Neuronal stem cell (in vitro differentiated cells): Measurements from ENCODE around the gene FAM193B.

ENCODE experiments used
- DNase-seq: peaks from one replicate; pipeline ENCODE4 v3.0.0-alpha.2; 2013; ENCODE audit warnings: low spot score
- H2AFZ ChIP-seq: one replicate; pipeline ENCODE4 v1.6.1; 2013; ENCODE audit warnings: mild to moderate bottlenecking, low read length, inconsistent platforms
- H2AK5ac ChIP-seq: 2 replicates; pipeline ENCODE4 v1.6.1; 2013; ENCODE audit warnings: low read depth, mild to moderate bottlenecking, inconsistent platforms, low read length, moderate library complexity, mixed read lengths
- H2BK120ac ChIP-seq: 2 replicates; pipeline ENCODE4 v1.6.1; 2013; ENCODE audit warnings: low read depth, mild to moderate bottlenecking, inconsistent platforms, low read length, moderate library complexity, mixed read lengths
- H2BK12ac ChIP-seq: one replicate; pipeline ENCODE4 v1.6.1; 2013; ENCODE audit warnings: low read length, inconsistent platforms
- H2BK15ac ChIP-seq: 2 replicates; pipeline ENCODE4 v1.6.1; 2013; ENCODE audit warnings: mild to moderate bottlenecking, low read length, inconsistent platforms, mixed read lengths
- H2BK5ac ChIP-seq: one replicate; pipeline ENCODE4 v1.6.1; 2013; ENCODE audit warnings: inconsistent platforms, mild to moderate bottlenecking, low read length, moderate library complexity
- H3K14ac ChIP-seq: one replicate; pipeline ENCODE4 v1.6.1; 2013; ENCODE audit warnings: low read length, inconsistent platforms
- H3K18ac ChIP-seq: 2 replicates; pipeline ENCODE4 v1.6.1; 2013; ENCODE audit warnings: low read length, inconsistent platforms
- H3K23ac ChIP-seq: 2 replicates; pipeline ENCODE4 v1.6.1; 2013; ENCODE audit warnings: low read depth, mild to moderate bottlenecking, mixed read lengths, low read length, inconsistent platforms; ENCODE audit not compliant: poor library complexity
- H3K27ac ChIP-seq: replicated peaks from 3 replicates; pipeline ENCODE4 v1.5.1; 2013; ENCODE audit warnings: low read length, inconsistent platforms
- H3K27me3 ChIP-seq, 3 experiments: 2 replicates each; pipeline ENCODE4 v1.6.1; 2013; ENCODE audit warnings: low read length in 3 of 3, mild to moderate bottlenecking in 2 of 3, inconsistent platforms in 1 of 3, low read depth in 1 of 3, mixed read lengths in 1 of 3, moderate library complexity in 1 of 3; ENCODE audit not compliant: control insufficient read depth in 3 of 3, insufficient read depth in 3 of 3
- H3K36me3 ChIP-seq, 2 donors: replicated peaks in 1 of 2; 2 replicates each; pipeline ENCODE4 v1.6.1; 2013; ENCODE audit warnings: low read length in 2 of 2; ENCODE audit not compliant: control insufficient read depth in 2 of 2, insufficient read depth in 2 of 2
- H3K4ac ChIP-seq: 2 replicates; pipeline ENCODE4 v1.6.1; 2013; ENCODE audit warnings: inconsistent platforms, mild to moderate bottlenecking, low read length, moderate library complexity
- H3K4me1 ChIP-seq, 2 donors: 1 replicate in 1 of 2; 2 replicates in 1 of 2; pipeline ENCODE4 v1.6.1; 2013; ENCODE audit warnings: low read length in 2 of 2, low read depth in 1 of 2; ENCODE audit not compliant: control insufficient read depth in 2 of 2, insufficient read depth in 1 of 2
- H3K4me2 ChIP-seq: one replicate; pipeline ENCODE4 v1.6.1; 2013; ENCODE audit warnings: mild to moderate bottlenecking, low read length, inconsistent platforms; ENCODE audit not compliant: insufficient read depth, poor library complexity, severe bottlenecking
- H3K4me3 ChIP-seq, 2 donors: 2 replicates each; pipeline ENCODE4 v1.5.1; 2013; ENCODE audit warnings: low read length in 2 of 2, mild to moderate bottlenecking in 2 of 2, inconsistent platforms in 1 of 2, moderate library complexity in 1 of 2
- H3K79me1 ChIP-seq: one replicate; pipeline ENCODE4 v1.6.1; 2013; ENCODE audit warnings: low read depth, mild to moderate bottlenecking, inconsistent platforms, low read length, moderate library complexity
- H3K9ac ChIP-seq: one replicate; pipeline ENCODE4 v1.6.1; 2013; ENCODE audit warnings: mild to moderate bottlenecking, low read depth, low read length, inconsistent platforms; ENCODE audit not compliant: poor library complexity
- H3K9me3 ChIP-seq, 2 donors: replicated peaks in 1 of 2; 2 replicates each; pipeline versions ENCODE3 to v1.6.1; 2013; ENCODE audit warnings: low read length in 2 of 2, mild to moderate bottlenecking in 2 of 2, inconsistent platforms in 1 of 2, low read depth in 1 of 2, mixed read lengths in 1 of 2, moderate library complexity in 1 of 2; ENCODE audit not compliant: control insufficient read depth in 2 of 2, insufficient read depth in 1 of 2
- H4K8ac ChIP-seq: one replicate; pipeline ENCODE4 v1.6.1; 2013; ENCODE audit warnings: low read depth, mild to moderate bottlenecking, inconsistent platforms, low read length, moderate library complexity
- H4K91ac ChIP-seq: one replicate; pipeline ENCODE4 v1.6.1; 2013; ENCODE audit warnings: low read length, low read depth, mild to moderate bottlenecking, inconsistent platforms; ENCODE audit not compliant: poor library complexity
- WGBS, 2 donors: extraction: QIAGEN DNeasy Blood & Tissue Kit; methylation state at CpG; one replicate each; pipeline ENCODE4 v1.1.7; 2013; ENCODE audit warnings: missing lambda C conversion rate in 2 of 2, mixed read lengths in 1 of 2; ENCODE audit not compliant: insufficient read length in 2 of 2, insufficient replicate concordance in 1 of 2; ENCODE audit errors: extremely low coverage in 2 of 2; 5-methylcytosine and 5-hydroxymethylcytosine counted together

Gene FAM193B

GRCh38 chr5:177472460-177473442 is 81.6 kb downstream of the FAM193B start:
- Histone ChIP-seq H4K8ac (no peak overlapping the region), H3K79me1 (peaks cover 25% of the 10 kb centered on the region), H3K4me3 (peak overlapping the region; percentile 94 to 96), H3K18ac (peak overlapping the region; percentile 99), H3K23ac (peak overlapping the region; percentile 94), H3K27ac (peak overlapping the region; percentile 88), H3K4me1 (peaks cover 41 to 44% of the 10 kb centered on the region in 2 donors), H2AK5ac (peak overlapping the region; percentile 68), H3K9me3 (no peaks in the 10 kb centered on the region), H2BK120ac (peak overlapping the region; percentile 93), H3K4ac (peak overlapping the region; percentile 96), H3K14ac (peak overlapping the region; percentile 94), H3K27me3 (no peaks in the 10 kb centered on the region), H3K9ac (peak overlapping the region; percentile 99), H3K4me2 (peak overlapping the region; percentile 87), H2BK5ac (peak overlapping the region; percentile 95), H2AFZ (peak overlapping the region; percentile 61), H4K91ac (peak overlapping the region; percentile 92), H3K36me3 (peaks cover 29 to 49% of the 10 kb centered on the region in 2 donors), H2BK12ac (peak overlapping the region; percentile 69), H2BK15ac (peak overlapping the region; percentile 12)
- DNase-seq, result peak; percentile 52
- WGBS, 2 donors, result no CpG with 5 or more reads among the region's 93 CpGs

- no CpG with 5 or more reads among the region's 14 CpGs for WGBS, 2 donors
- peaks cover 0 to 3% of the 10 kb centered on the region in 2 donors for H3K9me3 ChIP-seq
- no peak for DNase-seq
These were observed 82.6 kb downstream of the FAM193B start for GRCh38 chr5:177471610-177472356.

GRCh38 chr5:177470759-177471536 is 83.4 kb downstream of the FAM193B start:
- Histone ChIP-seq H3K4ac (no peak overlapping the region), H3K27ac (peak overlapping the region; percentile 33)

More at GRCh38 chr5:177471610-177472356, 82.6 kb downstream of the FAM193B start:
- no peak overlapping the region for H2BK12ac ChIP-seq
- H3K4ac ChIP-seq, result no peak overlapping the region
- peak overlapping the region; percentile 68 for H2AK5ac ChIP-seq
- no peak overlapping the region for H3K23ac ChIP-seq
- no peaks in the 10 kb centered on the region for H3K27me3 ChIP-seq
- H3K4me1 ChIP-seq, result peaks cover 41 to 44% of the 10 kb centered on the region in 2 donors
- H3K79me1 ChIP-seq, result peaks cover 30% of the 10 kb centered on the region
- H2BK120ac ChIP-seq, result peak overlapping the region; percentile 93
- peak overlapping the region; percentile 87 for H3K4me2 ChIP-seq
- no peak overlapping the region for H4K8ac ChIP-seq
- peak overlapping the region; percentile 95 for H3K9ac ChIP-seq
- H3K18ac ChIP-seq, result peak overlapping the region; percentile 99
- H4K91ac ChIP-seq, result no peak overlapping the region
- no peak overlapping the region for H3K14ac ChIP-seq
- H3K27ac ChIP-seq, result peak overlapping the region; percentile 38
- peak overlapping the region; percentile 94 to 96 for H3K4me3 ChIP-seq
- H2AFZ ChIP-seq, result no peak overlapping the region
- H3K36me3 ChIP-seq, result peaks cover 39 to 58% of the 10 kb centered on the region in 2 donors
- H2BK5ac ChIP-seq, result peak overlapping the region; percentile 95
- no peak overlapping the region for H2BK15ac ChIP-seq

More at GRCh38 chr5:177470759-177471536, 83.4 kb downstream of the FAM193B start:
- H2BK5ac ChIP-seq, result peak overlapping the region; percentile 40
- peak overlapping the region; percentile 87 for H3K4me2 ChIP-seq
- peaks cover 6 to 8% of the 10 kb centered on the region in 2 donors for H3K9me3 ChIP-seq
- no peak for DNase-seq
- H3K23ac ChIP-seq, result peak overlapping the region; percentile 13
- H3K27me3 ChIP-seq, result no peaks in the 10 kb centered on the region
- H3K18ac ChIP-seq, result peak overlapping the region; percentile 29
- H2BK12ac ChIP-seq, result no peak overlapping the region
- peaks cover 33% of the 10 kb centered on the region for H3K79me1 ChIP-seq
- H3K4me3 ChIP-seq, result peak overlapping the region; percentile 3 to 94
- H4K8ac ChIP-seq, result no peak overlapping the region
- peak overlapping the region; percentile 59 for H3K14ac ChIP-seq
- WGBS, 2 donors, result no CpG with 5 or more reads among the region's 10 CpGs
- peak overlapping the region; percentile 38 for H2AK5ac ChIP-seq
- H2BK15ac ChIP-seq, result no peak overlapping the region
- peaks cover 41 to 44% of the 10 kb centered on the region in 2 donors for H3K4me1 ChIP-seq
- peaks cover 47 to 67% of the 10 kb centered on the region in 2 donors for H3K36me3 ChIP-seq
- peak overlapping the region; percentile 56 for H3K9ac ChIP-seq
- no peak overlapping the region for H4K91ac ChIP-seq
- no peak overlapping the region for H2BK120ac ChIP-seq
- H2AFZ ChIP-seq, result no peak overlapping the region
